Breast epithelium (tissue), 4 donors: ENCODE results near the gene KRTAP5-9. TPM values are rescaled to one million over a fixed set of nuclear protein-coding genes. Genes with fewer than 3 reads are reported as not detected.

Source experiments
- DNase-seq, 2 donors: peaks; one replicate each; pipeline ENCODE4 v3.0.0-alpha.2; 2019; ENCODE audit warnings: low spot score in 2 of 2
- H3K27ac ChIP-seq, 2 donors: fragments of 200-600 bp; sonication (generic) in 1 of 2; one replicate each; pipeline ENCODE4 v1.5.1; 2016 to 2019; ENCODE audit warnings: mild to moderate bottlenecking in 1 of 2
- H3K27me3 ChIP-seq, 2 donors: fragments of 200-600 bp; sonication (generic) in 1 of 2; one replicate each; pipeline versions ENCODE4 v1.5.1 to v1.6.0; 2017 to 2019; ENCODE audit warnings: control low read depth in 1 of 2, mild to moderate bottlenecking in 1 of 2
- H3K36me3 ChIP-seq: fragments of 200-600 bp; one replicate; pipeline ENCODE4 v1.5.1; 2019
- H3K4me1 ChIP-seq, 2 donors: fragments of 200-600 bp; sonication (generic); one replicate each; pipeline ENCODE4 v1.5.1; 2016 to 2019; ENCODE audit warnings: control low read depth in 1 of 2
- H3K4me3 ChIP-seq, 3 donors: fragments of 200-600 bp; sonication (generic); 1 replicate in 2 of 3; 2 replicates in 1 of 3; pipeline ENCODE4 v1.5.1; 2016 to 2019; ENCODE audit warnings: mild to moderate bottlenecking in 3 of 3, moderate library complexity in 2 of 3
- H3K9me3 ChIP-seq, 2 donors: fragments of 200-600 bp; sonication (generic) in 1 of 2; one replicate each; pipeline ENCODE4 v1.5.1; 2016 to 2019; ENCODE audit warnings: control low read depth in 1 of 2
- POLR2A ChIP-seq: fragments of 450-650 bp; IDR thresholded peaks from one replicate; pipeline ENCODE4 v1.6.1; 2016; ENCODE audit warnings: antibody characterized with exemption, mild to moderate bottlenecking, moderate library complexity
- POLR2AphosphoS5 ChIP-seq, 3 donors: sonication (generic); formaldehyde crosslinking; IDR thresholded peaks; one replicate each; pipeline ENCODE4 v1.6.1; 2017; ENCODE audit warnings: antibody characterized with exemption in 3 of 3
- intact Hi-C: fragments of 100-400 bp; cut with DNase I; formaldehyde crosslinking; loops from one replicate; pipeline ENCODE4 v1.15.1; 2023; ENCODE audit warnings: low total_unique reads
- total RNA-seq, 3 donors: library from RNA; depleted of rRNA; stranded (reverse); fragments of >200 nt; gene quantifications; one replicate each; pipeline ENCODE4 v1.1.0, GENCODE V29; 2016
- TF ChIP-seq, protein P1 (sequence below), 3 donors: fragments of 450-650 bp; IDR thresholded peaks; one replicate each; pipeline ENCODE4 v1.5.1; 2016 to 2017; ENCODE audit warnings: antibody characterized with exemption in 3 of 3, mild to moderate bottlenecking in 3 of 3, moderate library complexity in 3 of 3

Gene KRTAP5-9
- total RNA-seq, 3 donors from 2014 or later: 0.32 TPM; not detected in 2

DNA sequence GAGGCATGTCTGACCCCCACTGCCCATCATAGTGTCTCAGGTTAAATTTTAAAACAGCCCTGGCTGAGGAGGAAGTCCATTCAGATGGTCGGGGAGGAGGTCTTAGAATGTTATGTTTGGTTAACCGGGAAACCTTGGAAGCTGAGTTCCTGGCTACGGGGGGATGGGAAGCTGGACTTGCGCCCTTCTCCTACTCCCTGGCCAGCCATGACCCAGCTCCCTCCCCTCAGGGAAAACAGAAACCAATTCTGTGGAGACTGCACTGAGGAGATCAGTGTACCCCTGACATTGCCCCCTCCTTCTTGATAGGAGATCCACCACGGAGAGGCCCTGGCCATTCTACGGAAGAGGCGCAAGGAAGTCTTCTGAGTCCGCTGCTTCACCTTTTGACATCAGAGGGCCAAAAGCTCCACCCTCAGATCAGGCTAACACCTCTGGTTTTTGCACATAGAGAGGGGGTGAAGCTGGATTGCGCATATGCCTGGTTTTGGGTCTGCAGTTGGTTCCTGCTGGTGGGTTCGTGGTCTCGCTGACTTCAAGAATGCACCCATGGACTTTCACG lies 2.7 kb upstream of the KRTAP5-9 start:
- Histone ChIP-seq H3K4me3 (no peak overlapping the region), H3K4me1 (no peaks in the 10 kb centered on the region), H3K36me3 (no peaks in the 10 kb centered on the region), H3K9me3 (peaks cover 0 to 4% of the 10 kb centered on the region in 2 donors), H3K27me3 (no peaks in the 10 kb centered on the region), H3K27ac (no peak overlapping the region)
- no peak for DNase-seq
- TF ChIP-seq POLR2A (no peak), POLR2AphosphoS5 (IDR thresholded peaks at IDR 0.05) (no peak)
- TF ChIP-seq, protein P1, sequence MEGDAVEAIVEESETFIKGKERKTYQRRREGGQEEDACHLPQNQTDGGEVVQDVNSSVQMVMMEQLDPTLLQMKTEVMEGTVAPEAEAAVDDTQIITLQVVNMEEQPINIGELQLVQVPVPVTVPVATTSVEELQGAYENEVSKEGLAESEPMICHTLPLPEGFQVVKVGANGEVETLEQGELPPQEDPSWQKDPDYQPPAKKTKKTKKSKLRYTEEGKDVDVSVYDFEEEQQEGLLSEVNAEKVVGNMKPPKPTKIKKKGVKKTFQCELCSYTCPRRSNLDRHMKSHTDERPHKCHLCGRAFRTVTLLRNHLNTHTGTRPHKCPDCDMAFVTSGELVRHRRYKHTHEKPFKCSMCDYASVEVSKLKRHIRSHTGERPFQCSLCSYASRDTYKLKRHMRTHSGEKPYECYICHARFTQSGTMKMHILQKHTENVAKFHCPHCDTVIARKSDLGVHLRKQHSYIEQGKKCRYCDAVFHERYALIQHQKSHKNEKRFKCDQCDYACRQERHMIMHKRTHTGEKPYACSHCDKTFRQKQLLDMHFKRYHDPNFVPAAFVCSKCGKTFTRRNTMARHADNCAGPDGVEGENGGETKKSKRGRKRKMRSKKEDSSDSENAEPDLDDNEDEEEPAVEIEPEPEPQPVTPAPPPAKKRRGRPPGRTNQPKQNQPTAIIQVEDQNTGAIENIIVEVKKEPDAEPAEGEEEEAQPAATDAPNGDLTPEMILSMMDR (IDR thresholded peaks at IDR 0.05): no peak
- intact Hi-C loops: no loop called here

DNA sequence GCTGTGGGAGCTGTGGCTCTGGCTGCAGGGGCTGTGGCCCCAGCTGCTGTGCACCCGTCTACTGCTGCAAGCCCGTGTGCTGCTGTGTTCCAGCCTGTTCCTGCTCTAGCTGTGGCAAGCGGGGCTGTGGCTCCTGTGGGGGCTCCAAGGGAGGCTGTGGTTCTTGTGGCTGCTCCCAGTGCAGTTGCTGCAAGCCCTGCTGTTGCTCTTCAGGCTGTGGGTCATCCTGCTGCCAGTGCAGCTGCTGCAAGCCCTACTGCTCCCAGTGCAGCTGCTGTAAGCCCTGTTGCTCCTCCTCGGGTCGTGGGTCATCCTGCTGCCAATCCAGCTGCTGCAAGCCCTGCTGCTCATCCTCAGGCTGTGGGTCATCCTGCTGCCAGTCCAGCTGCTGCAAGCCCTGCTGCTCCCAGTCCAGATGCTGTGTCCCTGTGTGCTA lies 514 bp downstream of the KRTAP5-9 start:
- Histone ChIP-seq H3K4me1 (no peaks in the 10 kb centered on the region), H3K27ac (no peak overlapping the region), H3K9me3 (peaks cover 0 to 4% of the 10 kb centered on the region in 2 donors), H3K36me3 (no peaks in the 10 kb centered on the region), H3K4me3 (no peak overlapping the region), H3K27me3 (no peaks in the 10 kb centered on the region)
- TF ChIP-seq POLR2A (no peak), POLR2AphosphoS5 (IDR thresholded peaks at IDR 0.05) (no peak)
- TF ChIP-seq, protein P1 (IDR thresholded peaks at IDR 0.05): no peak
- intact Hi-C loops: no loop called here
- no peak for DNase-seq

- no peaks in the 10 kb centered on the region for H3K27me3 ChIP-seq
- H3K4me1 ChIP-seq: no peaks in the 10 kb centered on the region
- peaks cover 0 to 4% of the 10 kb centered on the region in 2 donors for H3K9me3 ChIP-seq
- no peak overlapping the region for H3K4me3 ChIP-seq
- intact Hi-C loops: no loop called here
- H3K27ac ChIP-seq: no peak overlapping the region
- H3K36me3 ChIP-seq: no peaks in the 10 kb centered on the region
- no peak for DNase-seq
- TF ChIP-seq, protein P1 (IDR thresholded peaks at IDR 0.05): no peak
- TF ChIP-seq POLR2AphosphoS5 (IDR thresholded peaks at IDR 0.05) (no peak), POLR2A (no peak)
Observed at GRCh38 chr11:71551711-71552110, 3.5 kb downstream of the KRTAP5-9 start.

GRCh38 chr11:71554996-71555395 lies 6.8 kb downstream of the KRTAP5-9 start:
- TF ChIP-seq POLR2AphosphoS5 (IDR thresholded peaks at IDR 0.05): no peak
- TF ChIP-seq, protein P1 (IDR thresholded peaks at IDR 0.05): no peak
- TF ChIP-seq POLR2A: no peak
- DNase-seq: no peak

GRCh38 chr11:71555508-71555907 lies 7.3 kb downstream of the KRTAP5-9 start:
- no peaks in the 10 kb centered on the region for H3K27me3 ChIP-seq
- H3K9me3 ChIP-seq: no peaks in the 10 kb centered on the region
- no peaks in the 10 kb centered on the region for H3K4me1 ChIP-seq
- TF ChIP-seq, protein P1 (IDR thresholded peaks at IDR 0.05): no peak
- no peak for TF ChIP-seq POLR2AphosphoS5 (IDR thresholded peaks at IDR 0.05)
- TF ChIP-seq POLR2A: no peak
- H3K36me3 ChIP-seq: no peaks in the 10 kb centered on the region
- no peak overlapping the region for H3K4me3 ChIP-seq
- no peak overlapping the region for H3K27ac ChIP-seq
- intact Hi-C loops: no loop called here
- no peak for DNase-seq

More at GRCh38 chr11:71554996-71555395, 6.8 kb downstream of the KRTAP5-9 start:
- no peaks in the 10 kb centered on the region for H3K4me1 ChIP-seq
- intact Hi-C loops: no loop called here
- no peak overlapping the region for H3K27ac ChIP-seq
- no peaks in the 10 kb centered on the region for H3K9me3 ChIP-seq
- H3K4me3 ChIP-seq: no peak overlapping the region
- no peaks in the 10 kb centered on the region for H3K36me3 ChIP-seq
- no peaks in the 10 kb centered on the region for H3K27me3 ChIP-seq
